GM20000 (cell line): Measurements from ENCODE around the gene SLC23A2.

Experiments
- DNase-seq: peaks from one replicate; pipeline ENCODE4 v3.0.0; 2012; ENCODE audit warnings: low spot score
- TF ChIP-seq, protein P1 (sequence below): IDR thresholded peaks from 2 replicates; pipeline ENCODE4 v1.5.1; 2012; ENCODE audit warnings: mild to moderate bottlenecking, control low read depth; ENCODE audit errors: extremely low read depth, missing control alignments

SLC23A2 gene

DNA sequence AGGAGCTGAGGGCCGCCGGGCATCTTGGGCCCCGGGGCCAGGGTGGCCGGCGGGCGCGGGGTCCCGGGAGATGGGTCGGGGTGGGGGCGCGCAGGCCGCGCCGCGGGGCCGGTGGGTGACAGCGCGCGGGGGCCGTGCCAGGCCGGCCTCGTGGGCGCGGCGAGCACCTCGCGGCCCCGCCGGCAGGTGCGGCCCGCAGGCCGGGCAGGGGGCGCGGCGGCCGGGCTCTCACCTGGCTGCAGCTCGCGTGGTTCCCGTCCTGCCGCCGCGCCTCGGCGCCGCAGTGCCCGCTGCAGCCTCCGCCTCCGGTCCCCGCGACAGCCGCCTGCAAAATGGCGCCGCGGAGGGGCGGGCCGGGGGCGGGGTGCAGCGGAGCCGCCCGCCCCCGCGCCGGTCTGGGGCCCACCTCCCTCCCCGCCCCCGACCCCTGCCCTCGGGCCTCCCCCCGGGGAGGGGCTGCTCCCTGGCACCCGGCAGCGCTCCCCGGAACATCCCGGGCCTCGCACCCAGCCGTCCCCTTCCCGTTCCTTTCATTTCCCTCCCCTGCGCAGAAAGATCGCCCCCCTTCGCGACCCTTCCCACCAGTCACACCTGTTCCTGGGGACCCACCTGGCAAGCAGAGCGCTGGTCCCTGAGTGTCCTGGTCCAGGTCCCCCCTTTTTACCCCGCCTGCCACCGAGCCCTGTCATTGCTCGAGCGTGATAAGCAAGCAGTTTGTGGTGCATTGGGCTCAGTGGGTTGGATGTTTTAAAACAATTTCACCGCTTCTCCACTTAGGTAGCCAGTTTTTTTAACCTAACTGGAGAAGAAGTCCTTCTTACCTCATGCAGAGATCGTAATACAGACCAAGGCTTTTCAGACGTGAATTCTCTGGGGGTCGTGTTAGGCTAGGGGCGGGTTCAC lies at the start of gene SLC23A2:
Gene SLC23A2 (minus strand): TSS at position 337 of the 903 bp plus-strand sequence. CDS start 68,948 bp downstream, outside the sequence.
- DNase-seq = peak; percentile 89
- TF ChIP-seq, protein P1, sequence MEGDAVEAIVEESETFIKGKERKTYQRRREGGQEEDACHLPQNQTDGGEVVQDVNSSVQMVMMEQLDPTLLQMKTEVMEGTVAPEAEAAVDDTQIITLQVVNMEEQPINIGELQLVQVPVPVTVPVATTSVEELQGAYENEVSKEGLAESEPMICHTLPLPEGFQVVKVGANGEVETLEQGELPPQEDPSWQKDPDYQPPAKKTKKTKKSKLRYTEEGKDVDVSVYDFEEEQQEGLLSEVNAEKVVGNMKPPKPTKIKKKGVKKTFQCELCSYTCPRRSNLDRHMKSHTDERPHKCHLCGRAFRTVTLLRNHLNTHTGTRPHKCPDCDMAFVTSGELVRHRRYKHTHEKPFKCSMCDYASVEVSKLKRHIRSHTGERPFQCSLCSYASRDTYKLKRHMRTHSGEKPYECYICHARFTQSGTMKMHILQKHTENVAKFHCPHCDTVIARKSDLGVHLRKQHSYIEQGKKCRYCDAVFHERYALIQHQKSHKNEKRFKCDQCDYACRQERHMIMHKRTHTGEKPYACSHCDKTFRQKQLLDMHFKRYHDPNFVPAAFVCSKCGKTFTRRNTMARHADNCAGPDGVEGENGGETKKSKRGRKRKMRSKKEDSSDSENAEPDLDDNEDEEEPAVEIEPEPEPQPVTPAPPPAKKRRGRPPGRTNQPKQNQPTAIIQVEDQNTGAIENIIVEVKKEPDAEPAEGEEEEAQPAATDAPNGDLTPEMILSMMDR = no peak

DNA sequence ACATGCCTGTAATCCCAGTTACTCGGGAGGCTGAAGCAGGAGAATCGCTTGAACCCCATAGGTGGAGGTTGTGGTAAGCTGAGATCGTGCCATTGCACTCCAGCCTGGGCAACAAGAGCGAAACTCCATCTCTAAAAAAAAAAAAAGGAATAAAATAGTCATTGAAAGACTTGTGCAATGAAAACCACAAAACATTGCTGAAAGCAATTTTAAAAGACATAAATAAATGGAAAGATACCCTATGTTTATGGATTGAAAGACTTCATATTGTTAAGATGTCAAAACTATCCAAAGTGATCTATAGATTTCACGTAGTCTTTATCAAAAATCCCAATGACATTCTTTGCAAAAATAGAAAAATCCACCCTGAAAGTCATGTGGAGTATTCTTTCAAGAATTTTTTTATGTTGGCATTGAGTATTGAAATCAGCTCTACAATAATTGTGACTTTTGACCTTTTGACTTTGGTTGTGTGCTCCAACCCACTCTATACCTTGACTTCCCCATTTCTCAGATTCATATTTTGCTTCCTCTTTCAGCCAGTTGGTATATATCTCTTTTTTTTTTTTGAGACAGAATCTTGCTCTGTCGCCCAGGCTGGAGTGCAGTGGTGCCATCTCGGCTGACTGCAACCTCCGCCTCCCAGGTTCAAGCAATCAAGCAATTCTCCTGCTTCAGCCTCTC lies 45.5 kb upstream of the SLC23A2 start:
- TF ChIP-seq, protein P1 = no peak

DNA sequence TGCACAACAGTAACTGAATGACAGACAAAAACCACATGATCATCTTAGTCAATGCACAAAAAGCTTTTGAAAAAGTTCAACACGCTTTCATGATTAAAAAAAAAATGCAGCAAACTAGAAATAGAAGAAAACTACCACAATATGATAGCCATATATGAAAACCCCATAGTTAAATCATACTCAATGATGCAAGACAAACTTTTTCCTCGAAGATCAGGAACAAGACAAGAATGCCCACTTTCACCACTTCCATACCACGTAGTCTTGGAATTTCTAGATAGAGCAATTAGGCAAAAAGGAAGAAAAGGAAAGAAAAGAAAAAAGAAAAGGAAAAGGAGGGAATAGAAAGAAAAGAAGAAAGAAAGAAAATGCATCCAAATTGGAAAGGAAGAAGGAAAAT lies 44.6 kb upstream of the SLC23A2 start:
- TF ChIP-seq, protein P1 = no peak
- DNase-seq = no peak

More for the DNA sequence above, 45.5 kb upstream of the SLC23A2 start:
- DNase-seq = no peak

DNA sequence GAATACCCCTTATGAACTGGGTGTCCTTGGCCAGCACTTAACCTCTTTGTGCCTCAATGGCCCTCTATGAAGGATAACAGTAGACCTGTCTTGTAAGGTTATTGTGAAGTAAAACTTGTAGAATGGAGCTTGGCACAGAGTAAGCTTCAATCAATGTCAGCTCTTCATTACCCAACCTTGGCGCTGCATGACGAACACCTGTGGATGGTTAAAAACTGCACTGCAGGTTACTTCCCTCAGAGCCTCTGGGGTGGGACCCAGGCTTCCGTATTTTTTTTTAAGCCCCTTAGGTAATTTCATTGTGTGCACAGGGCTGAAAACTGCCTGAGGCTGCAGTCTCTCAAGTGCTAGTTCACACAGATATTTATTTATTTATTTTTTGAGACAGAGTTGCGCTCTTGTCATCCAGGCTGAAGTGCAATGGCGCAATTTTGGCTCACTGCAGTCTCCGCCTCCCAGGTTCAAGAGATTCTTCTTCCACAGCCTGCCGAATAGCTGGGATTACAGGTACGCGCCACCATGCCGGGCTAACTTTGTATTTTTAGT lies 42.8 kb upstream of the SLC23A2 start:
- TF ChIP-seq, protein P1 = no peak
- no peak for DNase-seq

DNA sequence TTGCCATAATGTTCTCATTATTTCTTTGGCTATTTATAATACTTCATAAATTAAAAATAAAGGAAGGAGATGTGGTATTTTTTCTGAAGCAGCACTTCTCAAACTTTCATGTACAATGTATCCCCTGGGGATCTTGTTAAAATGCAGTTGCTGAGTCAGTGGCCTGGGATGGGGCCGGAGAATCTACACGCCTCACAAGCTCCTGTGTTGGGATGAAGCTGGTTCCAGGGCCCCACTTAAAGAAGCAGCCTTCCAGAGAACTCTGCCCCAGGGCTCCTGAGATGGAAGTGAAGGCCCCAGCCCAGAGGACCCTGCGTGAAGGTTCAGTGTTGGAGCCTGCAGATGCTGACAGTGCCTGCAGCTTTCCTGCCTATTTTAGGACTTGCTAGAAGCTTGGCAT lies 40.1 kb upstream of the SLC23A2 start:
- DNase-seq = no peak
- TF ChIP-seq, protein P1 = no peak

DNA sequence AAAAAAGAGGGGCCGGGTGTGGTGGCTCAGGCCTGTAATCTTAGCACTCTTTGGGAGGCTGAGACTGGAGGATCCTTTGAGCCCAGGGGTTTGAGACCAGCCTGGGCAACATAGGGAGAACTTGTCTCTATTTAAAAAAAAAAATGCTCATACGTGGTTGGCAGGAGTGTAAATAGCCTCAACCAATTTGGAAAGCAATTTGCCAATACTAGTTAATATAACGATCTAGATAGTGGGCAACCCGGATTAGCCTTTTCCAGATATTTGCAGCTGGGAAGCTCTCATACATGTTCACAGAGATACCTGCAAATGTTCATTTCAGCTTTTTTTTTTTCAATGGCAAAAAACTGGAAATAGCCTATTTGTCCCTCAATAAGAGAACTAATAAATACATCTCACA lies 39.0 kb upstream of the SLC23A2 start:
- TF ChIP-seq, protein P1 = no peak
- no peak for DNase-seq

DNA sequence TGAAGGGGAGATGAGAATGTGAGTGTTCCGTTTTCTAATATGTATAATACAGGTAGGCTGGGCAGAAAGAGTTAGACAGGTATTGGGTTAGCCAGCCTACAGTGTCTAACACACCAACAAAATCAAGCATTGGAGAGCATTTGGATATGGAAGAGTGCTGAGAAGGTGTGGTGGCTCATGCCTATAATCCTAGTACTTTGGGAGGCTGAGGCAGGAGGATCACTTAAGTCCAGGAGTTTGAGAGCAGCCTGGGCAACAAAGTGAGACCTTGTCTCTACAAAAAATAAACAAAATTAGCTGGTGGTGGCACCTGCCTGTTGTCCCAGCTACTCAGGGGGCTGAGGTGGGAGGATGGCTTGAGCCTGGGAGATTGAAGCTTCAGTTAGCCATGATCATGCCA lies 38.6 kb upstream of the SLC23A2 start:
- TF ChIP-seq, protein P1 = no peak
- no peak for DNase-seq
